Mesendoderm (in vitro differentiated cells): ENCODE measurements around the gene VIPR2.

Source experiments
- DNase-seq: peaks from one replicate; pipeline ENCODE4 v3.0.0; 2013
- H2AK5ac ChIP-seq: 2 replicates; pipeline ENCODE4 v1.6.1; 2013; ENCODE audit warnings: low read length, inconsistent platforms
- H2BK120ac ChIP-seq: 2 replicates; pipeline ENCODE4 v1.6.1; 2013; ENCODE audit warnings: low read depth, mild to moderate bottlenecking, low read length, moderate library complexity, mixed read lengths
- H2BK15ac ChIP-seq: replicated peaks from 2 replicates; pipeline ENCODE4 v1.6.1; 2013; ENCODE audit warnings: low read depth, mild to moderate bottlenecking, moderate library complexity
- H2BK5ac ChIP-seq: 2 replicates; pipeline ENCODE4 v1.6.1; 2013; ENCODE audit warnings: low read length, inconsistent platforms
- H3K18ac ChIP-seq: 2 replicates; pipeline ENCODE4 v1.6.1; 2013; ENCODE audit warnings: mild to moderate bottlenecking, low read length, mixed read lengths
- H3K23ac ChIP-seq: one replicate; pipeline ENCODE4 v1.6.1; 2013; ENCODE audit warnings: low read length
- H3K27ac ChIP-seq: 2 replicates; pipeline ENCODE4 v1.5.1; 2013; ENCODE audit warnings: low read depth, mild to moderate bottlenecking, inconsistent platforms, low read length, moderate library complexity
- H3K27me3 ChIP-seq: 2 replicates; pipeline ENCODE4 v1.6.1; 2013; ENCODE audit warnings: low read length, control low read depth, mild to moderate bottlenecking, inconsistent platforms; ENCODE audit not compliant: insufficient read depth, poor library complexity
- H3K36me3 ChIP-seq: 2 replicates; pipeline ENCODE4 v1.6.1; 2013; ENCODE audit warnings: low read length, inconsistent platforms; ENCODE audit not compliant: control insufficient read depth, insufficient read depth
- H3K4ac ChIP-seq: one replicate; pipeline ENCODE4 v1.6.1; 2013; ENCODE audit warnings: low read depth, mild to moderate bottlenecking, low read length, moderate library complexity
- H3K4me1 ChIP-seq: 2 replicates; pipeline ENCODE4 v1.6.1; 2013; ENCODE audit warnings: low read depth, low read length, inconsistent platforms; ENCODE audit not compliant: control insufficient read depth
- H3K4me2 ChIP-seq: 2 replicates; pipeline ENCODE4 v1.6.1; 2013; ENCODE audit warnings: low read length
- H3K4me3 ChIP-seq: 2 replicates; pipeline ENCODE4 v1.5.1; 2013; ENCODE audit warnings: mild to moderate bottlenecking, low read length
- H3K56ac ChIP-seq: one replicate; pipeline ENCODE4 v1.6.1; 2013; ENCODE audit warnings: low read length
- H3K79me1 ChIP-seq: 2 replicates; pipeline ENCODE4 v1.6.1; 2013; ENCODE audit warnings: low read length, inconsistent platforms
- H3K79me2 ChIP-seq: 2 replicates; pipeline ENCODE4 v1.6.1; 2013; ENCODE audit warnings: mild to moderate bottlenecking, low read length; ENCODE audit not compliant: control insufficient read depth, insufficient read depth
- H3K9ac ChIP-seq: 2 replicates; pipeline ENCODE4 v1.6.1; 2013; ENCODE audit warnings: low read length, inconsistent platforms
- H4K5ac ChIP-seq: one replicate; pipeline ENCODE4 v1.6.1; 2013; ENCODE audit warnings: low read length
- H4K8ac ChIP-seq: one replicate; pipeline ENCODE4 v1.6.1; 2013; ENCODE audit warnings: low read depth, mild to moderate bottlenecking, control low read depth, low read length, moderate library complexity
- WGBS: extraction: QIAGEN DNeasy Blood & Tissue Kit; methylation state at CpG from one replicate; pipeline ENCODE4 v1.1.7; 2013; ENCODE audit warnings: low lambda C conversion rate, missing lambda C conversion rate; ENCODE audit not compliant: insufficient coverage; ENCODE audit errors: extremely low coverage; 5-methylcytosine and 5-hydroxymethylcytosine counted together

The VIPR2 gene

DNA sequence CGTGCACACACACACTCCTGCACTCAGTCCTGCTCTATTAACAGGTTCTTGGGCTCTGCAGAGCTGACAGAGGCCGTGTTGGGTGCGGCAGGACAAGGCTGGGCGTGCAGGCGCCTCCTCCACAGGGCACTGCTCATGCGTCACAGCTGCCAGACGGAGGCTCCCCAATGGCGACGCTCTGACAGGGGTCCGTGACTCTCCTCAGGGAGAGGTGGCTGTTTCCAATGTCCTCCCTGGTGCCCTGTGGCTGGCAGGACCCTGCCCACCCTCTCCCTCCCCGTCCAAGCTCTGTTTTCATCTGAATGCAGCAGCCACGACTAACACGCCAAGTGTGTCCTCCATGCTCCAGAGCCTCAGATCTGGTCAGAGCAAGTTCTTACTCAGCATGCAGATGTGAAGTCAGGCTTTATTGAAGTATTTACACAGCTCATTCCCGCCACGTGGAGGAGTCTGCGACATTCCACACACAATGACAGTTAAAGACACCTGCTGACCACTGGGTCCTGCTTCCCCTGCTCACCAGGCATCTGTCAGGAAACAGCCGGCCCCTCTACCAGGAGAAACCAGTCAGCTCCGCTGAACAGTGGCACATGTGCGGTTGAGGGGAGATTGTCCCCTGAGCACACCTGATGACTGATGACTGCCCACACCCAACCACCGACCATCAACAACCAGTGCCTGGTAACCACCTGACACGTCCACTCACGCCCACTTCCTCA is 116.7 kb downstream of the VIPR2 start:
- H3K79me1 ChIP-seq: no peaks in the 10 kb centered on the region
- no peak overlapping the region for H3K9ac ChIP-seq
- no peaks in the 10 kb centered on the region for H3K4me1 ChIP-seq
- H3K79me2 ChIP-seq: no peaks in the 10 kb centered on the region
- no peak overlapping the region for H4K8ac ChIP-seq
- H3K4me2 ChIP-seq: no peak overlapping the region
- H3K4ac ChIP-seq: no peak overlapping the region
- no peak overlapping the region for H2AK5ac ChIP-seq
- no peak overlapping the region for H4K5ac ChIP-seq
- no peak overlapping the region for H2BK120ac ChIP-seq
- WGBS: no CpG with 5 or more reads among the region's 22 CpGs
- no peak overlapping the region for H3K27ac ChIP-seq
- no peak overlapping the region for H2BK5ac ChIP-seq
- H3K4me3 ChIP-seq: no peak overlapping the region
- no peak overlapping the region for H3K23ac ChIP-seq
- no peaks in the 10 kb centered on the region for H3K27me3 ChIP-seq
- no peak overlapping the region for H3K18ac ChIP-seq
- no peak overlapping the region for H3K56ac ChIP-seq
- H3K36me3 ChIP-seq: no peaks in the 10 kb centered on the region
- DNase-seq: peak; percentile 17
- no peak overlapping the region for H2BK15ac ChIP-seq

DNA sequence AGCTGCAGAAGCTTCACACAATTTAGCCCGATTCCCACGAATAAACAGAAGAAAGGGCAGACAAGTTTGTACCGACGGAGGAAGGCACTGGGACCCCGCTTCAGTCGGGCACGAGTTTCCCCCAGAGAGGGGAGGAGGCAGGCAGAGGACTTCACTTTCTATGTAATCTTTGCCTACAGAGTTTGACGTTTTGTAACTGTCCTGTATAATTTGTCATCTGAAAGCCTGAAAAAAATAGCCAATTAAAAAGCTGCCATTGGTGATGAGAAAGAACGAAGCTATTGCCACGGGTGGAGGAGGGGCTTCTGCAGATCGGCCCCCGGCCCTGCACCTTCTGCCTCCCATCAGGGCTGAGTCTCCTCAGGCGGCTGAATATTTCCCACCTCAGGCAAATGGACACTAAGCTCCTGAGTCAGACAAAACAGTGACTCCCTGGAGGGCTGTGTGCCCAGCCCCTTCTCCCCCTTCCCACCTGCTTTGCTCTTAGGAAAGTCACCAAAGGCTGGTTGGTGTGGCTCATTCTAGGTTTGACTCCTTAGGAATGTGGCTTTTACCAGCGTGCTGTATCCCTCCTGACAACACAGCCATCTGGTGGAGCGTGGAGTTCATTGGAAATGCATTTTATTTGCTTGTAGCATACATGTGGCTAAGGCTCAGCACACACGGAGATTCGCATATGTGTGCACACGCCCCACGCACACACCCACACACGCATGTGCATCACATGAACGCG is 117.4 kb downstream of the VIPR2 start:
- no peak overlapping the region for H3K18ac ChIP-seq
- H2AK5ac ChIP-seq: no peak overlapping the region
- no peak overlapping the region for H4K5ac ChIP-seq
- H3K4ac ChIP-seq: no peak overlapping the region
- peak; percentile 31 for DNase-seq
- no peaks in the 10 kb centered on the region for H3K36me3 ChIP-seq
- WGBS: no CpG with 5 or more reads among the region's 22 CpGs
- no peak overlapping the region for H3K27ac ChIP-seq
- no peak overlapping the region for H2BK5ac ChIP-seq
- H3K27me3 ChIP-seq: no peaks in the 10 kb centered on the region
- H4K8ac ChIP-seq: no peak overlapping the region
- no peak overlapping the region for H3K23ac ChIP-seq
- no peaks in the 10 kb centered on the region for H3K79me1 ChIP-seq
- no peak overlapping the region for H3K4me2 ChIP-seq
- no peaks in the 10 kb centered on the region for H3K79me2 ChIP-seq
- no peak overlapping the region for H3K56ac ChIP-seq
- no peak overlapping the region for H2BK15ac ChIP-seq
- no peak overlapping the region for H3K4me3 ChIP-seq
- no peak overlapping the region for H3K9ac ChIP-seq
- no peak overlapping the region for H2BK120ac ChIP-seq
- no peaks in the 10 kb centered on the region for H3K4me1 ChIP-seq

DNA sequence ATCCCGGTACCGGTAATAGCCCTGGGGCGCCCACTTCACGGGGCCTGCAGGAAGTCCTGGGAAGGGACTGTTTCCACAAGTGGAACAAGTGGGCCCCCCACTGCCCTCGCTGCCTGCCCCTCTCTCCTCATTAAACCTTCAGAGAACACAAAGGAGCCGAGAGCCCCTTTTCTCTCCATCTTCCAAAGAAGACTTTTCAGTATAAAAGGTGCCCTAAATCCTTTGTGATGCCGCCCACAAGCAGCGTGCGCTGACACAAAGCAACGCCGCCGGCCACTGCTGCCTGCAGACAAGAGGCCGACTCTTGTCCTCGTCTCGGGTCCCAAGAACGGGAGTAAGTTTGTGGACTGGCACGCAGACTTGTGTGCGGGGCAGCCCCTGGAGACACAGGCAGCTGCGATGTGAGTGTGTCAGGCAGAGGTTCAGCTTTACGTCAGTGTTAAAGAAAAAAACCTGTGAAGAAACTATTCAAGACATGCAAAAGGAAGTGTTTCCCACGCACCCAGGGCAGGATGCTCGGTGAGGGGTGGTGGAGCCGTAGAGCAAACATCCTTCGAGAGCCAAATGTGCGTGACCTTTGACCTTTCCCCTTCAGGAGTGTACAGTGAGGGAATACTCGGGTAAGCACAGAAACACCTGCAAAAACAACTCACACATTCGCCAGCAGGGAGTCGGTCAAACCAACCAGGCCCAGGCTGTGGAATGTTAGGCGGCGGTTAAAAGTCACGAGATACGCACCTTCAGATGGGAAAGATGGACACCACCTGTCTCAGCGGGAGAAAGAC is 118.2 kb downstream of the VIPR2 start:
- H4K5ac ChIP-seq: no peak overlapping the region
- no peak overlapping the region for H3K27ac ChIP-seq
- H2BK15ac ChIP-seq: no peak overlapping the region
- no peaks in the 10 kb centered on the region for H3K79me2 ChIP-seq
- H3K9ac ChIP-seq: no peak overlapping the region
- H3K23ac ChIP-seq: no peak overlapping the region
- no peak overlapping the region for H3K4me2 ChIP-seq
- H2AK5ac ChIP-seq: no peak overlapping the region
- H3K56ac ChIP-seq: no peak overlapping the region
- H3K4ac ChIP-seq: no peak overlapping the region
- no peaks in the 10 kb centered on the region for H3K27me3 ChIP-seq
- H2BK5ac ChIP-seq: no peak overlapping the region
- WGBS: no CpG with 5 or more reads among the region's 33 CpGs
- no peak overlapping the region for H3K4me3 ChIP-seq
- H3K4me1 ChIP-seq: no peaks in the 10 kb centered on the region
- no peaks in the 10 kb centered on the region for H3K79me1 ChIP-seq
- no peaks in the 10 kb centered on the region for H3K36me3 ChIP-seq
- H3K18ac ChIP-seq: no peak overlapping the region
- no peak overlapping the region for H2BK120ac ChIP-seq
- no peak overlapping the region for H4K8ac ChIP-seq
- DNase-seq: no peak

DNA sequence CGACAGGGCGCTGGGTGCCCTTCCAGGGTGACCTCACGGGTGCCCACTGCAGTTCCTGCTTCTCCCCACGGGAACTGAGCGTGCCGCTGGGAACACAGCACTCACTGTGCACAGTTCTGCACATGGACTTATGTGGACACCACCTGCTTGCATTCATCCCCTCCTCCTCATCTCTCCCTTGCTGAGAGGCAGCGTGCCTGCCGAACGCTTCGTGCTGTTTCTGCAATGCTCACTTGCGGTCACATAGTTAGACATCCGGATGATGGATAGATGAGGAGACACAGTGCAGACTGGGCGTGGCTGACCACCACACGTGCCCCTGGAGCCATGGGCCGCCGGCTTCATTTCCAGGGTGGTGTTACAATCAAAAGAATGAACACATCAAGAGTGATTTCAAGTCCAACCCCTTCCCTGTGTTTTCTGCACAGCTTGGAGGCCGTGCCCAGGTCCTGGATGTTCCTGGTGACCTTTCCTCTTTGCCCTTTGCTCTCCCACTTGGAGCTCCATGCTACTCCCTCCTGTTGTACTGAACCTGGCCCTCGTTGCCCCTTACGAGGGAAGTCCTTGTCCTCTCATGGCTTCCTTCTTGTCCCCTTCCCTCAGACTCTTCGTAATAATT is 119.4 kb downstream of the VIPR2 start:
- H3K4ac ChIP-seq: no peak overlapping the region
- no peak overlapping the region for H3K4me2 ChIP-seq
- H3K23ac ChIP-seq: no peak overlapping the region
- no peaks in the 10 kb centered on the region for H3K79me2 ChIP-seq
- H3K56ac ChIP-seq: no peak overlapping the region
- H3K36me3 ChIP-seq: no peaks in the 10 kb centered on the region
- H4K5ac ChIP-seq: no peak overlapping the region
- H2BK120ac ChIP-seq: no peak overlapping the region
- no peaks in the 10 kb centered on the region for H3K27me3 ChIP-seq
- no peak overlapping the region for H2AK5ac ChIP-seq
- no peak overlapping the region for H3K9ac ChIP-seq
- no peak for DNase-seq
- H3K79me1 ChIP-seq: no peaks in the 10 kb centered on the region
- no CpG with 5 or more reads among the region's 20 CpGs for WGBS
- no peaks in the 10 kb centered on the region for H3K4me1 ChIP-seq
- no peak overlapping the region for H2BK5ac ChIP-seq
- no peak overlapping the region for H4K8ac ChIP-seq
- H2BK15ac ChIP-seq: no peak overlapping the region
- H3K18ac ChIP-seq: no peak overlapping the region
- H3K4me3 ChIP-seq: no peak overlapping the region
- H3K27ac ChIP-seq: no peak overlapping the region

DNA sequence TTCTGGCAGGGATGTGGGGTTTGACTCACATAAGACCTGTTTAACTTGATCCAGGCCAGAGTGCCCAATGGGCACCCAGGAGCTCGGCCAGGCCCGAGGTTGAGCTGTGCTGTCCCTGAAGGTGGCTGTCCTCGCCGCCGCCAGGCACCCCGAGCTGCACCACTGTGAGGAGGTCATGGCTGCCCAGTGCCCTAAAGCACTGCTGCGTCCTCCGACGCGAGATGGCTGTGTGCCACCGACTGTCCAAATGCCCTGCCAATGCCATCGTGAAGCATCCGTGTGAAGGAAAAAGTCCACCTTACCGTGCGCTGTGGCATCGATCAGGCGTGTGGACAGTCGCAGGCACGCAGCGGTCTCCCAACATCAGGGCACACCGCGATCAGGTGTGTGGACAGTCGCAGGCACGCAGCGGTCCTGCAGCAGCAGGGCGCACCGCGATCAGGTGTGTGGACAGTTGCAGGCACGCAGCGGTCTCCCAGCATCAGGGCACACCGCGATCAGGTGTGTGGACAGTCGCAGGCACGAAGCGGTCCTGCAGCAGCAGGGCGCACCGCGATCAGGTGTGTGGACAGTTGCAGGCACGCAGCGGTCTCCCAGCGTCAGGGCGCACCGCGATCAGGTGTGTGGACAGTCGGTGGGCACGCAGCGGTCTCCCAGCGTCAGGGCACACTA is 120.3 kb downstream of the VIPR2 start:
- Histone ChIP-seq H3K4ac (no peak overlapping the region), H3K4me2 (no peak overlapping the region), H2BK15ac (no peak overlapping the region), H2BK5ac (no peak overlapping the region), H2BK120ac (no peak overlapping the region), H2AK5ac (no peak overlapping the region), H3K27me3 (no peaks in the 10 kb centered on the region), H3K79me1 (no peaks in the 10 kb centered on the region), H3K27ac (no peak overlapping the region), H3K23ac (no peak overlapping the region), H3K9ac (no peak overlapping the region), H3K4me1 (no peaks in the 10 kb centered on the region), H3K4me3 (no peak overlapping the region), H4K5ac (no peak overlapping the region), H3K36me3 (no peaks in the 10 kb centered on the region), H3K18ac (no peak overlapping the region), H3K56ac (no peak overlapping the region), H3K79me2 (no peaks in the 10 kb centered on the region), H4K8ac (no peak overlapping the region)
- no peak for DNase-seq
- WGBS: no CpG with 5 or more reads among the region's 48 CpGs
